Neural progenitor cell (in vitro differentiated cells): ENCODE data around the gene IL16.

Experiments
- CTCF ChIP-seq: fragments of 200-600 bp; sonication (generic); IDR thresholded peaks from 2 replicates; pipeline ENCODE4 v1.5.1; 2017; ENCODE audit warnings: antibody characterized with exemption, mild to moderate bottlenecking
- EZH2 ChIP-seq: fragments of 200-600 bp; sonication (generic); IDR thresholded peaks from 2 replicates; pipeline ENCODE4 v1.6.1; 2017; ENCODE audit warnings: antibody characterized with exemption, mild to moderate bottlenecking, moderate library complexity

DNA sequence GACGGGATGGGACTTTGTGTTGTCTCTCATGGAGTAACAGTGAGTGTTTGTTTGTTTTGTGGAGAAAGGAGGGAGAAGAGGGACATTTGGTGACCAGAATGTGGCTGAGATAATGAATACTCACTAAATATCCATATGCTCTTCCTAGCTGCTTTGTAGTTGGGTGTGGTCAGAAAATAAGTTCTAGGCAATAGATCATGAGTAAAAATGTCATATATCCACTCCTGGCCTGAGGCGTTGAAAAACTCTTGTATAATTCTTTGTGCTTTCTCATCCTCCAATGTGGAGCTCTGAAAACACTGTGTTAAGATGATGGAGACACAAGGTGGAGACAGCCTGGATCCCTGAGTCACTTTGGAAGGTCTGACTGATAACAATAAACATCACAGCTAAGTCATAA lies 28.0 kb upstream of the IL16 start:
- TF ChIP-seq CTCF (no peak), EZH2 (no peak)
